Stimulated activated CD8-positive, alpha-beta memory T cell treated with anti-CD3 and anti-CD28 coated beads, Interleukin-15, amount 100 ng/mL, for 1 hour (primary cell): ENCODE data around the gene NMD3.
A peak's percentile ranks its signal among the peaks of the same experiment; 100 is the strongest.
"Not testable (repeated sequence)": the region's sequence is repeated elsewhere in the genome, so short reads cannot be mapped to it uniquely, and the experiment has no call there.

Source experiments
- DNase-seq: peaks from one replicate; pipeline ENCODE4 v3.0.0-alpha.2; 2020; ENCODE audit warnings: low read depth

Gene NMD3

DNA sequence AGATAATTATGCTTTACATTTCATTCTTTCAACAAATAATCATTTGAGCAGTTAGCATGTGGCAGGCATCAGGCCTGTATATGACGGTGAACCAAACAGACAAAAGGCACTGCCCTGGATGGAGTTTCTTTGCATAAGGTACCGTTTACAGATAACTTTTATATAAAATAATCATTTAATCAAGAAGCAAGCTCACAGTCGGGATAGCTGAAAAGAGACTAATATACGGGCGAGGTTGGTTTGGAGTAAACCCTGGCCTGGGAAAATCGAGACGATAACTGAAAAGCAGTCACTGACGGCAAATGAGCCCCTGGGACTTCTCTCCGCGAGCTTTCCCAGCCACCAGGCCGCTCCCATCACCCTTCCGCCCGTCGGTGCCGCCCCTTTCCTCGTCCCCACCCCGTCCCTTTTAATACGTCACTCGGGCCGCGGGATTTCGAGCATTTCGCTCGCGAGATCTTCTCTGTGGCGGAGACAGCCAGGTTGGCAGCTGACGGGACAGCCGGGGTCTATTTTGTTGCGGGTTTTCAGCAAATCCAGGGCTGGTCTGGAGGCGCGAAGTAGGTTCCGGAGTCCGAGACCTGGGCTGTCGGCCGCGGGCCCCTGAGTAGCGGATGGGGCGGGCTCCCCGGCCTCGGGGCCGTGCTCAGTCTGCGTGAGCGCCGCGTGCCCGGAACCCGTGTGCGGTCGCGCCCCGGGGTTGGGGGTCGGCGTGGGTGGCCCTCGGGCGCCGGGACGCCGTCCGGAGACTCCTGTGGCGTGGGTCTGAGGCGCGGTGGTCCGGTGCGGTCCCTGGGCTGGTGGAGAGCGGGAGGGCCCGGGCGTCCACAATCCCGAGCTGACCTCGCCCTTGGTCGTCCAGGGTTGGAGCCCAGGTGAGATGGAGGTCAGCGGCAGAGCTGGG lies at the start of gene NMD3:
Gene NMD3, plus strand, starts transcription at position 462 of the 904 bp plus-strand sequence. CDS start 703 bp downstream, outside the sequence.
- peak; percentile 89 for DNase-seq

DNA sequence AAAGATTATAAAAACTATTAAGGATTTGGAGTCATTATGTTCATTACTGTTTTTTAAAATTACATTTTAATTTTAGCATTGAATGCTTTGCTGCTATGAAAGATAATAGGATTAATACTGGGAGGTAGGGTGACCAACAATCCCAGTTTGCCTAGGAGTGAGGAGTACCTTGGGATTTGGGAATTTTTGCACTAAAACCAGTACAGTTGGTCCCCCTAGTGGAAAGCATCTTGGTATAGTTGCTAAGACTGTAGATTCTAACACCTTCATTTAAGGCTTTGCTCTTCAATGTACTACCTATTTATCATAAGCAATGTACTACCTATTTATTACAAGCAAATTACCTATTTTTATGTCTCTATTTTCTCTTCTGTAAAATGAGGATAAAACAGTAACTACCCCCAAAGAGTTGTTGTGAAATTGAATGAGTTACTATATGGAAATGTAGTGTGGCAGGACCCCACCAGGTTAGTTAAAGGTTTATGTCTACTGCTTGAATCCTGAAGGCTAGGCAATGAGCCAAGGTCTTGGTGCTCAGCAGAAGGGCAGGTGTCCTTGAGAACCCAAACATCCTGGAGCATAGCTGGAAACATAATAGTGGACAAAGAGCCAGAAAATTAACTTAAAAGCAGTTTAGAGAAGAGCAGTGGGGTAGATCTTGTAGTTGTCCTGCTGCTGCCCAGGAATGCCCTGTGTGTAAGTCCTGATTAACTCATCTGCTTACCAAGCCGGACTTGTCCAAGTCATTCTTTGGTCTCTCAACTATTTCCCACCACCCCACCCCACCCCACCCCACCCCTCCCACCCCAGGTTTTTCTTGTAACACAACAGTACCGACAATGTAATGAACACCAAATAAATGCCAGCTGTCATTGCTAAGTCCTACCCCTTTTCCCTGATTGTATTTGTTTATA lies 49.2 kb upstream of the NMD3 start:
- DNase-seq = no peak

DNA sequence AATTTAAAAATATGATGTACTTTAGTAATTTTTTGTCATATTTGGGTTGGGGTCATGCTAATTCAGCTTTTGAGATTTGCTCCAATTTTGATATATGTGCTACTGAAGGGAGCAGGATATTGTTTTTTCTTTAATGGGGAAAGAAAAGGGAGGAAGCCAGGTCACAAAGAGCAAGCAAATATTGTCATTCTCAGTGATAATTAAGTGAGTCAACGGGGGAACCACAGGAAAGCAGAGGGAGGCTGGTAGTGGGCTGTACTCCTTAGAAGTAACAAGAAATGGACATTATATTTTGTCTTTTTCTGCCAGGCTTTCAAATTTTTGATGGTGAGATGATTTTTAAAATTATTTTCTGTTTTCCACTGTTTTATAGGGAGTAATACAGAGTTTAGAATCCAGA lies 45.6 kb upstream of the NMD3 start:
- DNase-seq = no peak

DNA sequence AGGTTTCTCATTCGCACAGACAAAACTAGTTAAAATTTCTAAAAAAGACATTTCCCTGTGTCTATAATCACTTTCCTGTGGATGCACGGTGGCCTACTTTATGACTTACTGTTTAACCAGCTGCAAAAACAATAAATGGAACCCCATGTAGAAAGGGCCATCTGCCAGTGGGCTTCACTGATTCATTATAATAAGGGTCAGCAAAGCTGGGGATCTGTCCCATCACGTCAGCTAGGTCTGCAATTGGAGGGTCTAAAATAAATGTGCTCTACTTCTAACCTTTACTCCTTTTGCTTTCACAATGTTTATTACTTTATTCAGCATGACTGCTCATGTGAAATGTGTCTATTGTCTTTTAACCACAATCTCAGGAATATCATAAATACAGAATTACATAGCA lies 43.1 kb upstream of the NMD3 start:
- DNase-seq = no peak

DNA sequence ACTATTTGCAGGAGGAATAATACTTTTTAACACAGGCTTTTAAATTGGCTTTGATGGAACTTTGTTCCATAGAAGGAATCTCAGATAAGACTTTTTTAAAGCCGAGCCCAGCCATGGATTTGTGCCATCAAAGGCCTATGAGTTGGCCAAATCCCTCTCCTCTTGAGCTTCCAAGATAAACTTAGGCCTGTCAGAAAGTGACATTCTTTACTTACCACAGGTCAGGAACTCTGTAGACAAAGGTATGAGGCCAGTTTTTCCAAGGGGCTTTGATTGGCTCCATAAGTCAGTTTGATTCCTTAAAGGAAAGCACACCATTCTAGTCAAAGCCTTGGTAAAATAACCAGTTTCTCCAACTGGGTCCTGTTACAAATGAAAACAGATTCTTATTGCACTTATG lies 39.7 kb upstream of the NMD3 start:
- not testable (repeated sequence) for DNase-seq

DNA sequence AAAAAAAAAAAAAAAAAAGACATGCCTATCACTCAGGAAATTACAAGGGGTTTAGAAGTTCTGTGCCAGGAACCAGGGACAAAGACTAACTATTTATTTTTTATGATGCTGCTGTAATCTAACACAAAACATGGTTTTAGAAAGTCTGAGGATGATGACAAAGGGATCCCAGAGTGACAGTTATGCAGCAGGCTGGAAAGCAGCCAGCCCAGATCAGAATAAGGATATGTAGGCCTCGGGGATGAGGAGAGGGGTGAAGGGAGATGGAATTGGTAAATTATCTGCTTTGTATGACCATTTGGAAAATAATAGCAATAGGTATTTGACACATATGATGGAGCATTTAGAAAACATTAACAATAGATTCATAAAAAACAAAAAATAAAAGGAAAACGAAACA lies 34.1 kb upstream of the NMD3 start:
- DNase-seq = no peak

DNA sequence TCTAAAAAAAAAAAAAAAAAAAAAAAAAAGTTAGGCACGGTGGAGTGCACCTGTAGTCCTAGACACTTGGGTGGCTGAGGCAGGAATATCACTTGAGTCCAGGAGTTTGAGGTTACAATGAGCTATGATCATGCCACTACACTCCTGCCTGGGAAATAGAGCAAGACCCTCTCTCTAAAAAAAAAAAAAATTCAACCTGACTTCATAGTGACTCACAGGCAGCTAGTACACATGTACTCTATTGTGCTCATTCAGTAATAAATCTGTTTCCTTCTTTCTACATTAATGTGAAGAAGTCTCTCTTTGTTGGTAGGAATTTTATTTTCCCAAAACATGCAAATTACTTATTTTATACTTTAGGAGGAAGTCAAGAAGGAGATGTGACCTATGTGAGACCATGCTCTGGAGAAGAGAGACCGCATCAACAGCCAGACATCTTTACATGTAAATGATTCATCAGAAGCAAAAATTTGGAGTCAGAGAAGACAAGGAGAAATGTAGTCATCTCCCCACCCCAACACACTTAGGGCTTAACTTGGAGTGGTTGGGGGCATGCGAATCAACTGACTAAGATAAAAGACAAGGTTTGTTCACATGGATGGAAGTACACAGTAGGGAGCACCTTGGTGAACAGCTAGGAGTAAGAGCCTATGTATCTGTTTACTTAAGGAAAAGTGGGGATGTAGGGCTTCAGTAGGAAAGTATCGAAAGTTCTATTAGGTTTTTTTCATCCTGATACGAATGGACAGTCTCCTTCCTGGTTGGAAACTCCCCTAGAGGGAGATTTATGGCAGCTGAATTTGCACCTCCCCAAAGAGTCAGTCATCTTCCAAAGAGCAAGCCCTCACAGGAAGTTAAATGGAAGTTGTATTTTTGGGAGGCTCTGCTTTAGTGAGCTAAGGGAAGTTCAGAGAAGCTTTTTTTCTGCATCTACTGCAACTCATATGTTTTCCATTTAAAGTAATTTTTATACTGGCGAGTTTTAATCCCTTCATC lies 23.0 kb upstream of the NMD3 start:
- no peak for DNase-seq

DNA sequence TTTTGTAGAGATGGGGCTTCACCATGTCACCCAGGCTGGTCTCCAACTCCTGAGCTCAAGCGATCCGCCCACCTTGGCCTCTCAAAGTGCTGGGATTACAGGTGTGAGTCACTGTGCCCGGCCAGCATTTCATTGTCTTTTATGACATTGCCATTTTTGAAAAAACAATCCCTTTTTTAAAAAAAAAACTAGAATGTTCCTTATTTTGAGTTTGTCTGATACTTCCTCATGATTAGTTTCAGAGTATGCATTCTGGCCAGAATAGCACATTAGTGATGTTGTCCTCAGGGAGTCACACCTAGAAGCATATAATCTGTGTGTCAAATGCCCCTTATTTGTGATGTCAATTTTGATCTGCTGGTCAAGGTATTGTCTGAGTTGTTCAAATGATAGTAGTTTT lies 21.2 kb upstream of the NMD3 start:
- no peak for DNase-seq

DNA sequence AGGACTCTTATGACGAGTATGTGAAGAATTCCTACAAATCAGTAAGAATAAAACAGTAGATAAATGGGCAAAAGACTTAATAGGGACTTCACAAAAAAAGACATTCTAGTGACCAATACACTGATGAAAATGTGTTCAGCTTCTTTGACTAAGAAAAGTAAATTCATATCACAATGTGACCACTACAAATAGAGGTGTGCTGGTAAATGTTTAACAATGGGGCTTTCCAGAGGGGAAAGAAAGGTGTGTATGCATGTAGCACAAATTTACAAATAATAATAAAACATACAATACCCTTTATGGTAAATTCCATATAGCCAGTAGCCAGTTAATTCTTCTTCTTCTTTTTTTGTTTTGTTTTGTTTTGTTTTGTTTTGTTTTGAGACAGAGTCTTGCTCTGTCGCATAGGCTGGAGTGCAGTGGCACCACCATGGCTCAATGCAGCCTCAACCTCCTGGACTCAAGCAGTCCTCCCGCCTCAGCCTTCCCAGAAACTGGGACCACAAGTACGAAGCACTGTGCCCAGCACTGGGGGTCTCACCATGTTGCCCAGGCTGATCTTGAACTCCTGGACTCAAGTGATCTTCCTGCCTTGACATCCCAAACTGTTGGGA lies 17.5 kb upstream of the NMD3 start:
- DNase-seq = no peak

DNA sequence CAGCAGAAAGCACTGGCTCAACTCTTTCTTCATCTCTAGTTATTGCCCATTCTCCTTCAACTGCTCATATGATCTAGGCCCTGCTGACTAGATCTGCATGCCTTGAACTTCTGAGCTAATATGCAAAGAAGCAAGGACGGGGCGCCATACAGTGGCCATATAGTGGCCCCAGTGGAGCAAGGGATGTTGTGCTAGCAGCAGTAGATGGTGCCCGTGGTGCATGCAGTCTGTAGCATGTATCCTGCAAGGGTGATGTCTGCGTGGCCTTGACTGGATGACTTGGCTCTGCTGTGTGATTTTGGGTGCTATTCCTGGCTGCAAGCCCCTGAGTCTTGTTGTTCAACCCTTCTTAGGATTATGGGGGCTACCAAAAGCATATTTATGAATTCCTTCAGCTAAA lies 12.2 kb upstream of the NMD3 start:
- DNase-seq = no peak

DNA sequence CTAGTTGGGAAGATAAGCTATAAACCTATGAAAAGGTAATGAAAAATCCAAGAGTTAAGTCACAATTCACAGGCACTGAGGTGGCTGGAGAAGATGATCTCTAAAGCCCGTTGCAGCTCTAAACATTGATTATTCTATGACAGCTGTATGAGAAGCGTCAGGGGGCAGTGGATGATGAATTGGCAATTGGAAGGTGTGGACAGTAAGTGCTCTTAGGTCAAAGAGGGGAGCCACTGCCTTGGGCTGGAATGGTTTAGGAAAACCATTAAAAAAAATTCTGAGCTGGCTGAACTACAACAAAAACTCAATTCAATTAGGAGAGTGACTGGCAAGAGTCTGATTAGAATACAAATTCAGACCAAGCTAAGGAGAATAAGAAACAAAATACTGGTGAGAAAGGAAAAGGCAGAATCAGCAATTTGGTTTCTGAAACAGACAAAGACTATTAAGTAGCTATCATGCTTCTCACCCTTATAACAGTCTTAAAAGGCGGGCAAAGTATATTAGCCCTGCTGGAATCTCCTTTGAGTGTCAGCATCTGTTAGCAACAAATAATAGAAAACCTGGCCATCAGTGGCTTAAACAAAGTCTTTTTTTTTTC lies 8.8 kb upstream of the NMD3 start:
- DNase-seq = no peak

DNA sequence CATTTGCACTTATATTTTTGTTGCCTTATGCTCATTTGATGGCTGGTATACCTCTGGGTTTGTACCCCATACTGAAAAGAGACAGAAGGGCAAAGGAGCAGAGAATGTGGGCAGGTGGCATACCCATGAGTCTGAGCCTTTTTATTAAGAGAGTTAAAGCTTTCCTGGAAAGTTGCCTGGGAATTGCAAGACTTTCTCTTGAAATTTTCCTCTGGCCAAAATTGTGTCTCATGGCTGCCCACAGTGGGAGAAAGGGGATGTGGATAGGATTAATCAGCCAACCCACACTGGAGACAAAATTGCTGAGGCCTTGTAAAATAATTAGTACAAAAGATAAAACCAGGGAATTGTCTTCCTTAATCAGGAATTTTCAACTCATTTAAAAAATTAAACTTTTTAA lies 8.2 kb upstream of the NMD3 start:
- DNase-seq = no peak

DNA sequence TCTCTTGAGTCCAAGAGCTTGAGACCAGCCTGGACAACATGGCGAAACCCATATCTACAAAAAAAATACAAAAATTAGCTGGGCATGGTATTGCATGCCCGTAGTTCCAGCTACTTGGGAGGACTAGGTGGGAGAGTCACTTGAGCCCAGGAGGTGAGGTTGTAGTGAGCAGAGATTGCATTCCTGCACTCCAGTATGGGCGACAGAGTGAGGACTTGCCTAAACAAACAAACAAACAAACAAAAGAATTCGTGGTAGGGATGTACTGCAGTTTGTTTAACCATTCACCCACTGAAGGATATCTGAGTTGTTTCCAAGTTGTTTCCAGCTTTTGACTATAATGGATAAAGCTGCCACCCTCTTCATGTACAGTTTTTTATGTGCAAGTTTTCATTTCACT lies 7.5 kb upstream of the NMD3 start:
- no peak for DNase-seq

DNA sequence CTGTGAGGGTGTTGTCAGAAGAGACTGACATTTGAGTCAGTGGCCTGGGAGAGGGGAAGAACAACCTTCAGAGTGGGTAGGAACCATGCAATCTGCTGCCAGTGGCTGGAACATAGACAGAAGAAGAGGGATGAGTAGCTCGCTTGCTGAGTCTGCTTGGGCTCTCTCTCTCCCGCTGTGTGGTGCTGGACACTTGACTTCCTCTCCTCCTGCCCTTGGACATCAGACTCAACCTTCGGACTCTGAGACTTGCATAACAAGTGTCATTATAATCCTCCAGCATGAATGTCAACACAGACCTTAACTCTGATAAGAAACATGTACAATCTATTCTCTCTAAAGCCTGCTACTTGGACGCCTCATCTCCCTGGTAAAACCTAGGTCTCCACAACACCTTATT lies 5.9 kb upstream of the NMD3 start:
- DNase-seq = no peak

DNA sequence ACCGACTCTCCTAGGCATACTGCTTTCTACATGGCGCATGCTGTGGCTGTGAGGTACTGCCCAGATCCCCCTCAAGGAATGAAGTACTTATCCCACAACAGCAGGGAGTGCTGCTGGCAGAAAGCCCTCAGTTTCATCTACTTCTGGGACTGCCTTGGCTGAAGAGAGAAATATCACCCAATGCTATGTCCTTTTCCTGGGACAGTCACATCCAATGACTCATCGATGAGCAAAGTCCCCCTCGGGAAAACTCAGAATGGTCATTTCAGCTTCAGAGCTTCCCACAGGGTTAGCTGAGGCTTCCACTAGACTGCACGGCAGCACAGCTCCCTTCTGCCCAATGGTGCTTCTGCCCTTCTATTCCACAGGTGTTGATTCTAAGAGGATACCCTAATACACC lies 3.6 kb upstream of the NMD3 start:
- no peak for DNase-seq

DNA sequence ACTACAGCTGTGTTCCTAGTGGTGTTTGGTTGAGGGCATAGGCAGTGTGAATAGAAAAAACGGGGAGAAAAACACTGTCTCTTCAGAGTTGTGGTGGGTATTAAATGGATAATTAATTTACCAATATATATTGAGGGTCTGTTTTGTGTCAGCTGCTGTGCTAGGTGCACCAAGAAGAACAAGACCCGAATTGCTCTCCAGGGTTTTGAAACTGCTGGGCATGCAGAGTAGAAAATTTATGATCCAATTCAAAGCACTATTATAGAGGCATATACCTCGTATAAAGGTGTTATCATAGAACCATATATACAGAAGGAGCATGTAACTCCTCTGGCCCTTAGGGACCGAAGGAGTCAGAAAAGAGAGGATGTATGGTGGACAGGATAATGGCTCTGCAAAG lies 1.6 kb upstream of the NMD3 start:
- DNase-seq = no peak

DNA sequence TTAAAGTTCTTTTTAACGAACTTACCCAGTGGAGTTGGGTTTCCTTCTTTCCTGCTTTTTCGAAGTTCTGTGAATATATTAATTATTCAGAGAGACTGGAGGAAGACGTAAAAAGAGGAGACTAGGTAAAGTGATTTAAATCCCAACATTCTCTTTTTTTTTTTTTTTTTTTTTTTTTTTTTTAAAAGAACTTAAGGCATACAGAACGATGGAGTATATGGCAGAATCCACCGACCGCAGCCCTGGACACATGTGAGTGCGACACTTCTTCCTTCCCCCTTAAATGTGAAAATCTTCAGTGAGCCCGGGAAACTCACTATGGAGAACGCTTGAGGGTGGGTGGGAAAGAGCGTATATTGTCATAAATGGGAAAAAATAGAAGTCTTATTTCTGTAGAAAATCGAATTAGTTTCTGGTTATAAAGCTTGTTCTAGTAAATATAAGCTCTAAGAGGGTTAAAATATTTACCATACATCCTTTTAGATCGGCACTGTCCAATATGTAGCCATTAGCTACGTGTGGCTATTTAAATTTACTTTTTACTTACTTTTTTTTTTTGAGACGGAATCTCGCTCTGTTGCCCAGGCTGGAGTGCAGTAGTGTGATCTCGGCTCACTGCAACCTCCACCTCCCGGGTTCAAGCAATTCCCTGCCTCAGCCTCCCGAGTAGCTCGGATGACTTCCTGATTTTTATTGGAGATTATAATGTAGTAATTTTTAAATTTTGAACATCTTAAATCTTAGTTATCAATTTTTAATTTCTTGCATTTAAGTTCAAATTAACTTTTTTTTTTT lies 892 bp downstream of the NMD3 start:
- no peak for DNase-seq

DNA sequence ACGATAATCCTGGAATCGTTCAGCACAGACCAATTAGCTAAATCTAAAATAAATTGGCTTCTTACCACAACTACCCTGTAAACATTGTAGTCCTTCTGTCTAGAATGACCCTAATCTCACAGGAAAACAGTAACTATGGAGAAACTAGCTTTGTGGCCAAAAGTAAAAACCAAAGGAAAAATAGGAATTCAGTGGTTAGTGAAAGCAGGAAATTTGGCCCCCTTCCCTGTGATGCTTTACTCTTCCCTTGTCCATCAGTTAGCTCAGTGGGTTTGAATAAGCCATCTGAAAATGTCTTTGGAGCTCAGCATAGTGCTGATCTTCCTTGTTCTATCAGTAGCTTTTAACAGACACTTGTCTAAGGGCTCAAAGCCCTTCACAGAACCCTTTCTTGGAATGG lies 1.6 kb downstream of the NMD3 start:
- no peak for DNase-seq

DNA sequence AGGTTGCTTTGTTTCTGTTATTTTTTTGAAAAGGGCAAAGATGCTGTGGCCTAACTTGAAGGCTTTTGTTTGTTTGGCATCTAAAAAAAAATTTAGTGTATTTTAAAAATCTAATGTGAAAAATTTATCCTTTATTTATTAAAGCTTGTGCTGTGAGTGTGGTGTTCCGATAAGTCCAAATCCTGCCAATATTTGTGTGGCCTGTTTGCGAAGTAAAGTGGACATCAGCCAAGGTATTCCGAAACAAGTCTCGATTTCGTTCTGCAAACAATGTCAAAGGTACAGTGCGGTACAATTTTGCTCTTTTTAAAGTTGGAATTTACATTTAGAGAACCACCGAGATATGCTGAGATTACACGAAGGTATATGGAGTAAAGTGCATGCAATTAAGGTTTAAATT lies 3.7 kb downstream of the NMD3 start:
- no peak for DNase-seq

DNA sequence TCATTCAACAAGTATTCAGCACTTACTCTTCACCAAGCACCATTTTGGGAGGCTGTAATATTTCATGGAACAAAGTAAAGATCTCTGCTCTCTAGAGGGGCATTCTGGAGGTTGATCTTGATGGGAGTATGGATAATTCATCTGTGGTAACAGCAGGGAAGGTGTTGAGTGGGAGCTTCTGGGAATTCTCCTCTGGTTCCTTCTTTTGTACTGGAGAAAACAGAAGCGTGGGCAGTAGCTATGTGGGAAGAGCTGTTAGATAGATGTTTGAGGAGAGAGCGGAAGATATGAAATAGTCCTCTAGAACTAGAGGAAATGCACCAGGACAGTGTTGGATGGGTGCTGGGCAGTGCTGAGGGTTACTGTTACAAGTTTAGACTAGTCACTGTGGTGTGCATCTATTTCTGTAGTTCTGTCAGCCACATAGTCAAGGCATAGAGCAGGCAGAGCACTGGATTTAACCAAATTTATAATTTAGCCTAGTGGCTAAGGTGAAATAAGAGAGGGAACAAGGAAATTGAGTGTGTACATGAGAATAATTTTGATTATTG lies 9.6 kb downstream of the NMD3 start:
- DNase-seq = no peak
